GM23338 (cell line): Measurements from ENCODE around the gene KRTAP10-1.

Source experiments
- TF ChIP-seq, protein P1 (sequence below), 2 experiments: fragments of 200-600 bp in 1 of 2; sonication (generic) in 1 of 2; conservative IDR thresholded peaks; 2 replicates each; pipeline versions ENCODE4 v1.5.1 to v1.6.1; 2016 to 2017; ENCODE audit warnings: antibody characterized with exemption in 2 of 2, low read depth in 2 of 2, mild to moderate bottlenecking in 2 of 2, moderate library complexity in 1 of 2
- TF ChIP-seq, protein P2 (sequence below): IDR thresholded peaks from one replicate; pipeline ENCODE4 v1.6.1; 2018; ENCODE audit warnings: antibody characterized with exemption; ENCODE audit not compliant: unreplicated experiment

DNA sequence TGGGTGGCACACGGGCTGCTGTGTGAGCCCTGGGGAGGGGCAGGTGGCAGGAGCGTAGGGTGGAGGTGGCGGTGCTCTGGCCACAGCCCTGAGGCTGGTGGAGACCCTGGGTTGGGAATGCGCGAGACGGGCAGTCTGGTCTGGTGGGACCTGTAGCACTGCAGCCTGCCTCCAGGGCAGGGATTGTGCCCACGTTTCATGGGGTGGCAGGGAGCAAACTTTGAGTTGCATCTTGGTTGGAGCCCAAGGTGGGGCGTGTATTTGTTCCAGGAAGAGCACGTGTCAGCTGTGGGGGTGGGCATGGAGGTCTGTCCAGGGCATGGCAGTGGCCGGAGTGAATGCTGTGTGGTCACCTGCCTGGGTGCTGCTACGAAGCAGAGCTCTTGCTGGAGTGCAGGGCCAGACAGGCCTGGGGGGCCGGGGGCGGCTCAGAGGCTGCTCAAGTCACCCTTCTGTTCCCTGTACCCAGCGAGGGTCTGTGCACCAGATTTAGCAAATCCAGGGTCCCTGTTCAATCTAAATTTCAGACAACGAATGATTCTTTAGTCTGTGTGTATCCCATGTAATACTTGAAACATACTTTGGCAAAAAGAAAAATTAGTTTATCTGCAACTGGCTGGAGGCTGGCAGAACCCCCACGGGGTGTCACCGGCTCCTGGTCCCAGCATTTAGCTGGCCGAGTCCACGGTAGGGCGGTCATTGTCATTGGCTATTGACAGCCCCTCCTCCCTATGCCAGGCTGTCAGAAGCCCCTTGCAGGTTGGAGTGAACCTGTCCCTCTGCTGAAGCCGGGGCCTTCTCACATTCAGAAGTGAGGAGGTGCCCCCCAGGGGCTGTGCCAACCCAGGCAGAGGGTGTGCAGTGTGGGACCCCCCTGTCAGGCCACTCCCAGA is 27.3 kb downstream of the KRTAP10-1 start:
- TF ChIP-seq, protein P1, sequence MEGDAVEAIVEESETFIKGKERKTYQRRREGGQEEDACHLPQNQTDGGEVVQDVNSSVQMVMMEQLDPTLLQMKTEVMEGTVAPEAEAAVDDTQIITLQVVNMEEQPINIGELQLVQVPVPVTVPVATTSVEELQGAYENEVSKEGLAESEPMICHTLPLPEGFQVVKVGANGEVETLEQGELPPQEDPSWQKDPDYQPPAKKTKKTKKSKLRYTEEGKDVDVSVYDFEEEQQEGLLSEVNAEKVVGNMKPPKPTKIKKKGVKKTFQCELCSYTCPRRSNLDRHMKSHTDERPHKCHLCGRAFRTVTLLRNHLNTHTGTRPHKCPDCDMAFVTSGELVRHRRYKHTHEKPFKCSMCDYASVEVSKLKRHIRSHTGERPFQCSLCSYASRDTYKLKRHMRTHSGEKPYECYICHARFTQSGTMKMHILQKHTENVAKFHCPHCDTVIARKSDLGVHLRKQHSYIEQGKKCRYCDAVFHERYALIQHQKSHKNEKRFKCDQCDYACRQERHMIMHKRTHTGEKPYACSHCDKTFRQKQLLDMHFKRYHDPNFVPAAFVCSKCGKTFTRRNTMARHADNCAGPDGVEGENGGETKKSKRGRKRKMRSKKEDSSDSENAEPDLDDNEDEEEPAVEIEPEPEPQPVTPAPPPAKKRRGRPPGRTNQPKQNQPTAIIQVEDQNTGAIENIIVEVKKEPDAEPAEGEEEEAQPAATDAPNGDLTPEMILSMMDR (conservative IDR thresholded peaks at IDR 0.05; ENCODE audit: low read depth in 2 of 2), result no peak
- TF ChIP-seq, protein P2, sequence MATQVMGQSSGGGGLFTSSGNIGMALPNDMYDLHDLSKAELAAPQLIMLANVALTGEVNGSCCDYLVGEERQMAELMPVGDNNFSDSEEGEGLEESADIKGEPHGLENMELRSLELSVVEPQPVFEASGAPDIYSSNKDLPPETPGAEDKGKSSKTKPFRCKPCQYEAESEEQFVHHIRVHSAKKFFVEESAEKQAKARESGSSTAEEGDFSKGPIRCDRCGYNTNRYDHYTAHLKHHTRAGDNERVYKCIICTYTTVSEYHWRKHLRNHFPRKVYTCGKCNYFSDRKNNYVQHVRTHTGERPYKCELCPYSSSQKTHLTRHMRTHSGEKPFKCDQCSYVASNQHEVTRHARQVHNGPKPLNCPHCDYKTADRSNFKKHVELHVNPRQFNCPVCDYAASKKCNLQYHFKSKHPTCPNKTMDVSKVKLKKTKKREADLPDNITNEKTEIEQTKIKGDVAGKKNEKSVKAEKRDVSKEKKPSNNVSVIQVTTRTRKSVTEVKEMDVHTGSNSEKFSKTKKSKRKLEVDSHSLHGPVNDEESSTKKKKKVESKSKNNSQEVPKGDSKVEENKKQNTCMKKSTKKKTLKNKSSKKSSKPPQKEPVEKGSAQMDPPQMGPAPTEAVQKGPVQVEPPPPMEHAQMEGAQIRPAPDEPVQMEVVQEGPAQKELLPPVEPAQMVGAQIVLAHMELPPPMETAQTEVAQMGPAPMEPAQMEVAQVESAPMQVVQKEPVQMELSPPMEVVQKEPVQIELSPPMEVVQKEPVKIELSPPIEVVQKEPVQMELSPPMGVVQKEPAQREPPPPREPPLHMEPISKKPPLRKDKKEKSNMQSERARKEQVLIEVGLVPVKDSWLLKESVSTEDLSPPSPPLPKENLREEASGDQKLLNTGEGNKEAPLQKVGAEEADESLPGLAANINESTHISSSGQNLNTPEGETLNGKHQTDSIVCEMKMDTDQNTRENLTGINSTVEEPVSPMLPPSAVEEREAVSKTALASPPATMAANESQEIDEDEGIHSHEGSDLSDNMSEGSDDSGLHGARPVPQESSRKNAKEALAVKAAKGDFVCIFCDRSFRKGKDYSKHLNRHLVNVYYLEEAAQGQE, result no peak
